ENCODE measurements around the gene TMEM271.

Gene TMEM271

DNA sequence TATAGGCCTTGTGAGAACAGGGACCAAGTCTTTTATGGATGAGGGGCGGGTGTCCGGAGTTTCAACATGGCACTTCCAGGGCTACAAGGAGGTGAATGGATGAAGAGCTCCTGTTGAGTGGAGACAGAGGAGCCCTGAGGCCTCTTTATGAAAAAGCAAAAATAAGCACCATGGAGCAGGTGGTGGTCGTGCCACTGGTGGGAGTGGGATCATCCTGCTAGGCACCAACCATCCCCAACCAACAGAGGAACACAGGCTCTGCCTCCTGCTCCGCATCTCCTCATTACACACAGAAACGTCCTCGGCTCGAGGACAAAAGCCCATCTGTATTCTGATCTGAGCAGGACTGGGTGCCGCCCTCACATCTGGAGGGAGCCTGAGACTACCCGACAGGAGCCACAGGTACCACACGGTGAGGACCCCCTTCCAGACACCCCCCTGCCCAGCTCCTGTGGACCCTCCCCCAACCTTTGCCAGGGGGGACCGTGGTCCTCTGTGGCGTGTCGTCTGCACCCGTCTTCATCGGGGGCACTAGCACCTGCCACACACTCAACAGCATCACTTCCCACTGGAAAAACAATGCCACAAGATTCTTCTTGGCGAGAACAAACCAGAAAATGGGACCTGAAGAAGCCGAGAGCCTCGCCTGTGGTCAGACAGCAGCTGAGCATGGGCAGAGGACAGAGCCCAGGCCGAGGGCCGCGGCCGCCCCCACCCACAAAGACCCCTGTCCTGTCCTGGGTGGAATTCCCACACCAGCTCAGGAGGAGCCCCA lies 45.4 kb upstream of the TMEM271 start:
- no peak for DNase-seq (ENCODE audit: low read depth in 1 of 2, low spot score in 1 of 2)
- H3K27me3 ChIP-seq (ENCODE audit: insufficient read depth, poor library complexity, severe bottlenecking): no peaks in the 10 kb centered on the region
- H3K27ac ChIP-seq (replicated peaks): no peak overlapping the region
- no peak overlapping the region for H3K4me3 ChIP-seq (replicated peaks; ENCODE audit: insufficient read depth, low read length)
- TF ChIP-seq, protein P1, sequence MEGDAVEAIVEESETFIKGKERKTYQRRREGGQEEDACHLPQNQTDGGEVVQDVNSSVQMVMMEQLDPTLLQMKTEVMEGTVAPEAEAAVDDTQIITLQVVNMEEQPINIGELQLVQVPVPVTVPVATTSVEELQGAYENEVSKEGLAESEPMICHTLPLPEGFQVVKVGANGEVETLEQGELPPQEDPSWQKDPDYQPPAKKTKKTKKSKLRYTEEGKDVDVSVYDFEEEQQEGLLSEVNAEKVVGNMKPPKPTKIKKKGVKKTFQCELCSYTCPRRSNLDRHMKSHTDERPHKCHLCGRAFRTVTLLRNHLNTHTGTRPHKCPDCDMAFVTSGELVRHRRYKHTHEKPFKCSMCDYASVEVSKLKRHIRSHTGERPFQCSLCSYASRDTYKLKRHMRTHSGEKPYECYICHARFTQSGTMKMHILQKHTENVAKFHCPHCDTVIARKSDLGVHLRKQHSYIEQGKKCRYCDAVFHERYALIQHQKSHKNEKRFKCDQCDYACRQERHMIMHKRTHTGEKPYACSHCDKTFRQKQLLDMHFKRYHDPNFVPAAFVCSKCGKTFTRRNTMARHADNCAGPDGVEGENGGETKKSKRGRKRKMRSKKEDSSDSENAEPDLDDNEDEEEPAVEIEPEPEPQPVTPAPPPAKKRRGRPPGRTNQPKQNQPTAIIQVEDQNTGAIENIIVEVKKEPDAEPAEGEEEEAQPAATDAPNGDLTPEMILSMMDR (IDR thresholded peaks at IDR 0.05; ENCODE audit: insufficient read depth, low read length): no peak
- TF ChIP-seq, protein P2, sequence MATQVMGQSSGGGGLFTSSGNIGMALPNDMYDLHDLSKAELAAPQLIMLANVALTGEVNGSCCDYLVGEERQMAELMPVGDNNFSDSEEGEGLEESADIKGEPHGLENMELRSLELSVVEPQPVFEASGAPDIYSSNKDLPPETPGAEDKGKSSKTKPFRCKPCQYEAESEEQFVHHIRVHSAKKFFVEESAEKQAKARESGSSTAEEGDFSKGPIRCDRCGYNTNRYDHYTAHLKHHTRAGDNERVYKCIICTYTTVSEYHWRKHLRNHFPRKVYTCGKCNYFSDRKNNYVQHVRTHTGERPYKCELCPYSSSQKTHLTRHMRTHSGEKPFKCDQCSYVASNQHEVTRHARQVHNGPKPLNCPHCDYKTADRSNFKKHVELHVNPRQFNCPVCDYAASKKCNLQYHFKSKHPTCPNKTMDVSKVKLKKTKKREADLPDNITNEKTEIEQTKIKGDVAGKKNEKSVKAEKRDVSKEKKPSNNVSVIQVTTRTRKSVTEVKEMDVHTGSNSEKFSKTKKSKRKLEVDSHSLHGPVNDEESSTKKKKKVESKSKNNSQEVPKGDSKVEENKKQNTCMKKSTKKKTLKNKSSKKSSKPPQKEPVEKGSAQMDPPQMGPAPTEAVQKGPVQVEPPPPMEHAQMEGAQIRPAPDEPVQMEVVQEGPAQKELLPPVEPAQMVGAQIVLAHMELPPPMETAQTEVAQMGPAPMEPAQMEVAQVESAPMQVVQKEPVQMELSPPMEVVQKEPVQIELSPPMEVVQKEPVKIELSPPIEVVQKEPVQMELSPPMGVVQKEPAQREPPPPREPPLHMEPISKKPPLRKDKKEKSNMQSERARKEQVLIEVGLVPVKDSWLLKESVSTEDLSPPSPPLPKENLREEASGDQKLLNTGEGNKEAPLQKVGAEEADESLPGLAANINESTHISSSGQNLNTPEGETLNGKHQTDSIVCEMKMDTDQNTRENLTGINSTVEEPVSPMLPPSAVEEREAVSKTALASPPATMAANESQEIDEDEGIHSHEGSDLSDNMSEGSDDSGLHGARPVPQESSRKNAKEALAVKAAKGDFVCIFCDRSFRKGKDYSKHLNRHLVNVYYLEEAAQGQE (IDR thresholded peaks at IDR 0.05; ENCODE audit: insufficient replicate concordance, low read depth): no peak
- TF ChIP-seq GABPA (IDR thresholded peaks at IDR 0.05; ENCODE audit: low read depth) (no peak), SPI1 (IDR thresholded peaks at IDR 0.05; ENCODE audit: borderline replicate concordance, low read depth) (no peak), POLR2AphosphoS5 (IDR thresholded peaks at IDR 0.05; ENCODE audit: low read depth) (no peak)

DNA sequence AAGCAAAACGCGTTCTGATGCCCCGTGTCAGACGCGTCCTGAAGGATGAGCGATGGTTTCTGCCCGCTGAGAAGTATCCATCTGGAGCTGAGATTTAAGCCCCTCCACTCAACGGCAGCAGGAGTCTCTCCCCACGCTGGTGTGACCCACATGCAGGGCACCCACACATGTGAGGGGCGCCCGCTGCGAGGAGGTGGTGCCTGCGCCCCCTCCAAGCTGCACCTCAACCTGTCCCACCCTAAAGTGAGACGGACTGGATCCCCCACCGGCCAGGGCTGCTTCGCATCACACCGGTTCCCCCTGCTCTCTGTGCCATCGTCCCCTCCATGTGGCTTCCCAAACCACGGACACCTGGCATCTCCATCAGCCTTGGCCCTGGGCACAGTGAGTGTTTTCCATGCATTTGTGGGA lies 44.8 kb upstream of the TMEM271 start:
- H3K27ac ChIP-seq (replicated peaks): no peak overlapping the region
- TF ChIP-seq, protein P2 (IDR thresholded peaks at IDR 0.05; ENCODE audit: insufficient replicate concordance, low read depth): no peak
- TF ChIP-seq, protein P1 (IDR thresholded peaks at IDR 0.05; ENCODE audit: insufficient read depth, low read length): no peak
- TF ChIP-seq GABPA (IDR thresholded peaks at IDR 0.05; ENCODE audit: low read depth): no peak
- no peak for TF ChIP-seq POLR2AphosphoS5 (IDR thresholded peaks at IDR 0.05; ENCODE audit: low read depth)
- no peak for TF ChIP-seq SPI1 (IDR thresholded peaks at IDR 0.05; ENCODE audit: borderline replicate concordance, low read depth)
- H3K27me3 ChIP-seq (ENCODE audit: insufficient read depth, poor library complexity, severe bottlenecking): no peaks in the 10 kb centered on the region
- no peak overlapping the region for H3K4me3 ChIP-seq (replicated peaks; ENCODE audit: insufficient read depth, low read length)
- no peak for DNase-seq (ENCODE audit: low read depth in 1 of 2, low spot score in 1 of 2)

DNA sequence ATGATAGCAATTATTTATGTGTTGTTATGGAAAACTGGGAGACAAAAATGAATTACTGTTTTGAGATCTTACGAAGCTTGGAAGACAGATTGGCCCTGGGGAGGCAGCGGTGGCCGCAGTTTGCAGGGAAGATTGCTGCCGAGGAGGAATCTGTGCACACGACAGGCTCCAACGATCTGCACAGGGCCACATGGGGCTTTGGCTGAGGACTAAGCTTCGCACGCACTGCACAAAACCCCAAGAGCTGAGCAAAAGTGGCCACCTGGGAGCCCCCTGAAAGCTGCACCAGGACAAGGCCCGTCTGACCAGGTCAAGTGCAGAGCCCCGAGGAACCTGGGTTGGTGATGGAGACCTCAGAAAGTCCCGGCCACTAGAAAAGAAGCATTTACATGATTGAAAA lies 44.1 kb upstream of the TMEM271 start:
- no peak overlapping the region for H3K27ac ChIP-seq (replicated peaks)
- no peak for DNase-seq (ENCODE audit: low read depth in 1 of 2, low spot score in 1 of 2)
- TF ChIP-seq, protein P2 (IDR thresholded peaks at IDR 0.05; ENCODE audit: insufficient replicate concordance, low read depth): no peak
- no peak for TF ChIP-seq POLR2AphosphoS5 (IDR thresholded peaks at IDR 0.05; ENCODE audit: low read depth)
- TF ChIP-seq SPI1 (IDR thresholded peaks at IDR 0.05; ENCODE audit: borderline replicate concordance, low read depth): no peak
- TF ChIP-seq, protein P1 (IDR thresholded peaks at IDR 0.05; ENCODE audit: insufficient read depth, low read length): no peak
- TF ChIP-seq GABPA (IDR thresholded peaks at IDR 0.05; ENCODE audit: low read depth): no peak
- no peak overlapping the region for H3K4me3 ChIP-seq (replicated peaks; ENCODE audit: insufficient read depth, low read length)
- no peaks in the 10 kb centered on the region for H3K27me3 ChIP-seq (ENCODE audit: insufficient read depth, poor library complexity, severe bottlenecking)

Data from HL-60 (cell line).